GM23248 (cell line): ENCODE data around the gene ELK3.

Source experiments
- EZH2 ChIP-seq: fragments of 200-600 bp; sonication (generic); IDR thresholded peaks from 2 replicates; pipeline ENCODE4 v1.6.1; 2018; ENCODE audit warnings: antibody characterized with exemption, mild to moderate bottlenecking; ENCODE audit not compliant: insufficient read depth, poor library complexity, severe bottlenecking
- EZH2phosphoT487 ChIP-seq: fragments of 200-600 bp; sonication (generic); IDR thresholded peaks from 2 replicates; pipeline ENCODE4 v1.6.1; 2018; ENCODE audit warnings: antibody characterized with exemption, moderate library complexity, mild to moderate bottlenecking, low read depth; ENCODE audit not compliant: insufficient read depth

GRCh38 chr12:96233939-96234461 lies 39.8 kb downstream of the ELK3 start:
- TF ChIP-seq EZH2phosphoT487, result no peak
- TF ChIP-seq EZH2, result no peak
